Vagina (tissue), 2 donors: ENCODE data around the gene ANO1. TPM values are rescaled to one million over a fixed set of nuclear protein-coding genes. Genes with fewer than 3 reads are reported as not detected.

ENCODE experiments used
- DNase-seq, 2 donors: peaks; one replicate each; pipeline ENCODE4 v3.0.0-alpha.2; 2017; ENCODE audit errors: extremely low spot score in 2 of 2
- H3K27ac ChIP-seq: fragments of 200-600 bp; sonication (generic); one replicate; pipeline ENCODE4 v1.5.1; 2019
- H3K27me3 ChIP-seq: fragments of 200-600 bp; sonication (generic); one replicate; pipeline ENCODE4 v1.5.1; 2019
- H3K36me3 ChIP-seq, 2 donors: fragments of 200-600 bp; sonication (generic); one replicate each; pipeline ENCODE4 v1.5.1; 2017 to 2019
- H3K4me1 ChIP-seq: fragments of 200-600 bp; sonication (generic); one replicate; pipeline ENCODE4 v1.5.1; 2019
- H3K4me3 ChIP-seq, 2 donors: fragments of 200-600 bp; sonication (generic); 1 replicate in 1 of 2; 2 replicates in 1 of 2; pipeline ENCODE4 v1.5.1; 2016 to 2019
- H3K9me3 ChIP-seq: fragments of 200-600 bp; sonication (generic); one replicate; pipeline ENCODE4 v1.5.1; 2019
- CTCF ChIP-seq, 3 experiments: fragments of 450-650 bp in 2 of 3; fragments of 200-600 bp in 1 of 3; sonication (generic) in 1 of 3; IDR thresholded peaks; one replicate each; pipeline ENCODE4 v1.5.1; 2017 to 2019; ENCODE audit warnings: antibody characterized with exemption in 3 of 3, mild to moderate bottlenecking in 2 of 3, moderate library complexity in 2 of 3
- POLR2A ChIP-seq, 2 donors: fragments of 450-650 bp; IDR thresholded peaks; one replicate each; pipeline ENCODE4 v1.6.1; 2017; ENCODE audit warnings: antibody characterized with exemption in 2 of 2, mild to moderate bottlenecking in 2 of 2, moderate library complexity in 2 of 2
- POLR2AphosphoS5 ChIP-seq, 2 donors: sonication (generic); formaldehyde crosslinking; IDR thresholded peaks; one replicate each; pipeline ENCODE4 v1.9.0; 2017; ENCODE audit warnings: antibody characterized with exemption in 2 of 2, mild to moderate bottlenecking in 2 of 2, low read depth in 1 of 2; ENCODE audit not compliant: insufficient read depth in 1 of 2
- intact Hi-C: fragments of 100-400 bp; cut with DNase I; formaldehyde crosslinking; loops from one replicate; pipeline ENCODE4 v1.15.1; 2023
- total RNA-seq: library from RNA; depleted of rRNA; stranded (reverse); fragments of >200 nt; gene quantifications from one replicate; pipeline ENCODE4 v1.2.3, GENCODE V29; 2016

The ANO1 gene
- total RNA-seq, 1 donor from 2014 or later, result 40.8 TPM

GRCh38 chr11:70113801-70114200, 35.7 kb downstream of the ANO1 start:
- H3K4me3 ChIP-seq, result no peak overlapping the region
- no peaks in the 10 kb centered on the region for H3K9me3 ChIP-seq
- intact Hi-C loops, result loop anchor here (5.0 kb wide), 1 partner anchor 284 kb away; the partner anchor contains the start of gene CTTN
- no peaks in the 10 kb centered on the region for H3K27me3 ChIP-seq
- no peaks in the 10 kb centered on the region for H3K4me1 ChIP-seq
- no peak for DNase-seq
- TF ChIP-seq POLR2AphosphoS5 (IDR thresholded peaks at IDR 0.05; ENCODE audit: insufficient read depth in 1 of 2, low read depth in 1 of 2) (no peak), CTCF (IDR thresholded peaks at IDR 0.05) (no peak), POLR2A (IDR thresholded peaks at IDR 0.05) (no peak)
- no peaks in the 10 kb centered on the region for H3K36me3 ChIP-seq
- H3K27ac ChIP-seq, result no peak overlapping the region

- Histone ChIP-seq H3K27me3 (no peaks in the 10 kb centered on the region), H3K9me3 (no peaks in the 10 kb centered on the region), H3K4me1 (no peaks in the 10 kb centered on the region), H3K36me3 (no peaks in the 10 kb centered on the region), H3K27ac (no peak overlapping the region), H3K4me3 (no peak overlapping the region)
- no peak for TF ChIP-seq POLR2A (IDR thresholded peaks at IDR 0.05)
- TF ChIP-seq CTCF (IDR thresholded peaks at IDR 0.05), result no peak
- no peak for TF ChIP-seq POLR2AphosphoS5 (IDR thresholded peaks at IDR 0.05; ENCODE audit: insufficient read depth in 1 of 2, low read depth in 1 of 2)
- DNase-seq, result no peak
- intact Hi-C loops, result no loop called here
Measured at GRCh38 chr11:70115778-70116177, 37.7 kb downstream of the ANO1 start.

GRCh38 chr11:70116386-70117065, 38.4 kb downstream of the ANO1 start:
- intact Hi-C loops, result no loop called here
- TF ChIP-seq POLR2AphosphoS5 (IDR thresholded peaks at IDR 0.05; ENCODE audit: insufficient read depth in 1 of 2, low read depth in 1 of 2) (no peak), CTCF (IDR thresholded peaks at IDR 0.05) (no peak), POLR2A (IDR thresholded peaks at IDR 0.05) (no peak)
- Histone ChIP-seq H3K4me1 (no peaks in the 10 kb centered on the region), H3K27me3 (no peaks in the 10 kb centered on the region), H3K27ac (no peak overlapping the region), H3K4me3 (no peak overlapping the region), H3K9me3 (no peaks in the 10 kb centered on the region), H3K36me3 (no peaks in the 10 kb centered on the region)
- DNase-seq, result no peak

GRCh38 chr11:70117567-70118145, 39.5 kb downstream of the ANO1 start:
- no peaks in the 10 kb centered on the region for H3K4me1 ChIP-seq
- H3K36me3 ChIP-seq, result no peaks in the 10 kb centered on the region
- DNase-seq, result no peak
- intact Hi-C loops, result no loop called here
- H3K27me3 ChIP-seq, result no peaks in the 10 kb centered on the region
- no peaks in the 10 kb centered on the region for H3K9me3 ChIP-seq
- TF ChIP-seq POLR2AphosphoS5 (IDR thresholded peaks at IDR 0.05; ENCODE audit: insufficient read depth in 1 of 2, low read depth in 1 of 2), result no peak
- no peak for TF ChIP-seq CTCF (IDR thresholded peaks at IDR 0.05)
- TF ChIP-seq POLR2A (IDR thresholded peaks at IDR 0.05), result no peak
- H3K4me3 ChIP-seq, result no peak overlapping the region
- no peak overlapping the region for H3K27ac ChIP-seq

- Histone ChIP-seq H3K27me3 (no peaks in the 10 kb centered on the region), H3K27ac (no peak overlapping the region), H3K36me3 (no peaks in the 10 kb centered on the region), H3K4me3 (no peak overlapping the region), H3K4me1 (no peaks in the 10 kb centered on the region), H3K9me3 (no peaks in the 10 kb centered on the region)
- intact Hi-C loops, result no loop called here
- TF ChIP-seq POLR2AphosphoS5 (IDR thresholded peaks at IDR 0.05; ENCODE audit: insufficient read depth in 1 of 2, low read depth in 1 of 2) (no peak), POLR2A (IDR thresholded peaks at IDR 0.05) (no peak), CTCF (IDR thresholded peaks at IDR 0.05) (no peak)
- DNase-seq, result no peak
Measured at GRCh38 chr11:70118642-70119041, 40.5 kb downstream of the ANO1 start.
